ENCODE measurements around the gene FGF18.

The FGF18 gene

DNA sequence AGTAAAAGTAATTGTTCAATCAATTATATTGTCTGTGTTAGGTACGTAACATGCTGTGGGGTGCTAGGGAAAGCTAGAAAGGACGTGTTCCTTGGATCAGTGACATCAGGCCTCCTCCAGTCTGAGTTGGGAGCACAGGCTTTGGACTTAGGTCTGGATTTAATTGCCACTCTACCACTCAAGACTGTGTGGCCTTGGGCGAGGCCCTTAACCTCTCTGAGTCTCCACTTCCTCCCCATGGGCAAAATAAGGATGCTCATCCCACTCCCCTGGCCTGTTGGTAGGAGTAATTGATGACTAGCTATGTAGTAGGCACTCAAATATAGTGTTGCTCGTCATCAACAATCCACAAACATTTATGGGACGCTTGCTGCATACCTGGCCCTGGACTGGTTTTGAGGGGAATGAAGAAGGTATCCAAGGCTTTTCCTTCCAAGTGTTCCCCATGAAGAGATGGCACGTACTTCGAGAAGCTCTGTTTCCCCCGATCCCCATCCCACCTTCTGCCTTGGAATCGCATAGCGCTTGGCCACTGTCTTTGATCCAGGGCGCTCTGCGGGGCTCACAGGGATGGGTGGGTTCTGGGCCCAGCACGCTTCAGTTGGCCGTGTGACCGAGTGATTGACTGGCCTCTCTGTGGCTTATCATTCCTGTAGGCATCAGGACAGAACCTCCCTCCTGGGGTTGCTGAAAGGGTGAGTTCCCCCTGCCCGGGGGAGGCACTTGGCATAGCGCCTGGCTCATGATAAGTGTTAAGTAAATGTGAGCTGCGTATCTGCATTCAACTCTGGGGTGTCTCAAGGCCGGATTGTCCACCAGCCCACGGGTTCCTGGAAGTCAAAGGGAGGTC lies 8.1 kb downstream of the FGF18 start:
- H3K9me3 Mint-ChIP-seq = no peaks in the 10 kb centered on the region
- H3K27ac Mint-ChIP-seq = no peak overlapping the region
- no peaks in the 10 kb centered on the region for H3K4me1 Mint-ChIP-seq
- peaks cover 2% of the 10 kb centered on the region for H3K27me3 Mint-ChIP-seq
- no peak overlapping the region for H3K4me3 Mint-ChIP-seq
- no peaks in the 10 kb centered on the region for H3K36me3 Mint-ChIP-seq

GRCh38 chr5:171428168-171428696 lies 8.8 kb downstream of the FGF18 start:
- Mint-ChIP-seq H3K4me1 (no peaks in the 10 kb centered on the region), H3K36me3 (no peaks in the 10 kb centered on the region), H3K27me3 (peaks cover 2% of the 10 kb centered on the region), H3K4me3 (no peak overlapping the region), H3K9me3 (no peaks in the 10 kb centered on the region), H3K27ac (no peak overlapping the region)

GRCh38 chr5:171428809-171429542 lies 9.5 kb downstream of the FGF18 start:
- no peaks in the 10 kb centered on the region for H3K4me1 Mint-ChIP-seq
- no peaks in the 10 kb centered on the region for H3K36me3 Mint-ChIP-seq
- H3K9me3 Mint-ChIP-seq = no peaks in the 10 kb centered on the region
- H3K27ac Mint-ChIP-seq = no peak overlapping the region
- no peaks in the 10 kb centered on the region for H3K27me3 Mint-ChIP-seq
- no peak overlapping the region for H3K4me3 Mint-ChIP-seq

GRCh38 chr5:171429543-171429910 lies 10.1 kb downstream of the FGF18 start:
- no peaks in the 10 kb centered on the region for H3K27me3 Mint-ChIP-seq
- no peak overlapping the region for H3K27ac Mint-ChIP-seq
- H3K36me3 Mint-ChIP-seq = no peaks in the 10 kb centered on the region
- H3K4me1 Mint-ChIP-seq = no peaks in the 10 kb centered on the region
- no peak overlapping the region for H3K4me3 Mint-ChIP-seq
- no peaks in the 10 kb centered on the region for H3K9me3 Mint-ChIP-seq

GRCh38 chr5:171431251-171431777 lies 11.9 kb downstream of the FGF18 start:
- Mint-ChIP-seq H3K27me3 (no peaks in the 10 kb centered on the region), H3K9me3 (no peaks in the 10 kb centered on the region), H3K4me1 (no peaks in the 10 kb centered on the region)

GRCh38 chr5:171432076-171432475 lies 12.6 kb downstream of the FGF18 start:
- H3K4me1 Mint-ChIP-seq = no peaks in the 10 kb centered on the region
- no peaks in the 10 kb centered on the region for H3K36me3 Mint-ChIP-seq
- no peak overlapping the region for H3K27ac Mint-ChIP-seq
- H3K9me3 Mint-ChIP-seq = no peaks in the 10 kb centered on the region
- no peak overlapping the region for H3K4me3 Mint-ChIP-seq
- no peaks in the 10 kb centered on the region for H3K27me3 Mint-ChIP-seq

More at GRCh38 chr5:171431251-171431777, 11.9 kb downstream of the FGF18 start:
- no peaks in the 10 kb centered on the region for H3K36me3 Mint-ChIP-seq
- H3K27ac Mint-ChIP-seq = no peak overlapping the region
- H3K4me3 Mint-ChIP-seq = no peak overlapping the region

GRCh38 chr5:171432583-171433351 lies 13.3 kb downstream of the FGF18 start:
- H3K36me3 Mint-ChIP-seq = no peaks in the 10 kb centered on the region
- H3K27ac Mint-ChIP-seq = no peak overlapping the region
- H3K27me3 Mint-ChIP-seq = no peaks in the 10 kb centered on the region

DNA sequence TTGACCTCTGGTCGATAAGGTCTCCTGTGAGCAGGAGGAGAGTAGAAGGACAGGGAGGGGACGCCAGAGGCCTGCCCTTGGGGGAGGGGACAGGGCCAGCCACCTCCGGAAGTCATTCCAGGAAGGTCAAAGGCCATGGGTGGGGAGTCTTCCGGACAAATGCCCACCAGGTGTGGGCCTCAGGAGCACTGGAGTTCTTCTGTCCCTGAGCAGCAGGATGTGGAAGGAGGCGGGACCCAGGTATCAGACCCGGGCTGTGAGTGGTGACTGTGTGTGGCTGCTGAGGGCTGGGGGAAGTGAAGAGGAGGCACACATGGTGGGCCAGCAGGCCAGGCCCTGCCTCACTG lies 13.9 kb downstream of the FGF18 start:
- no peaks in the 10 kb centered on the region for H3K4me1 Mint-ChIP-seq
- no peaks in the 10 kb centered on the region for H3K9me3 Mint-ChIP-seq
- no peaks in the 10 kb centered on the region for H3K27me3 Mint-ChIP-seq
- H3K27ac Mint-ChIP-seq = no peak overlapping the region
- H3K4me3 Mint-ChIP-seq = no peak overlapping the region
- no peaks in the 10 kb centered on the region for H3K36me3 Mint-ChIP-seq

More at GRCh38 chr5:171432583-171433351, 13.3 kb downstream of the FGF18 start:
- no peaks in the 10 kb centered on the region for H3K4me1 Mint-ChIP-seq
- H3K9me3 Mint-ChIP-seq = no peaks in the 10 kb centered on the region
- no peak overlapping the region for H3K4me3 Mint-ChIP-seq

DNA sequence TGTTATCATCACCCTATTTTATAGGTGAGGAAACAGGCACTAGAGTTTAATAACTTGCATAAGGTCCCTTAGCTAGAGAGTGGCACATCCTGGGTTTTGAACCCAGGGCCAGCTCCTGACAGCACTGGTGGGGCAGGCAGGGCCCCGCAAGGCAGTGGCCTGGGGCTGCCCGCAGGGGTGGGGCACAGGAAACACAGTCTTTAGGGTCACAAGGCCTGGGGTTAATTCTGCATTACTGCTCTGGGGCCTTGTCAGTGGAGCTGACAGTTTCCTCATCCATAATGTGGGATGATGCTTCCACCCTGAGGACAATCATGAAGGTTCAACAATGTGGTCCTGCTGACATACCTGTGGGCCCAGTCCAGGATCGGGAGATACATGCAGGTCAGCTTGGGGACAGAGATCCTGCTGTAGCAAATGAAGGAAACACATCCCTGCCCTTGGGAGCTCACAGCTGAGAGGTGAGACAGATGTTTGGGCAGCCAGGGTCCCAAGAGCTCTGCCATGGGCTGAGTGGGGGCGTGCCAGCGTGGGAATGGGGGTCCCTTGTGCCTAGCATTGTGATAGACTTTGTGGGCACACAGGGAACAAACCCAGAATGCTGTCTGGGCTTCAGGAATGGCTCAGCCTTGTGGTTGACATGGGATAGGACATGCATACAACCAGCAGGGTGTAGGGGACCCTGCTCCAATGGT lies 14.7 kb downstream of the FGF18 start:
- no peaks in the 10 kb centered on the region for H3K27me3 Mint-ChIP-seq
- no peak overlapping the region for H3K4me3 Mint-ChIP-seq
- no peaks in the 10 kb centered on the region for H3K36me3 Mint-ChIP-seq
- no peak overlapping the region for H3K27ac Mint-ChIP-seq
- no peaks in the 10 kb centered on the region for H3K4me1 Mint-ChIP-seq
- H3K9me3 Mint-ChIP-seq = no peaks in the 10 kb centered on the region

DNA sequence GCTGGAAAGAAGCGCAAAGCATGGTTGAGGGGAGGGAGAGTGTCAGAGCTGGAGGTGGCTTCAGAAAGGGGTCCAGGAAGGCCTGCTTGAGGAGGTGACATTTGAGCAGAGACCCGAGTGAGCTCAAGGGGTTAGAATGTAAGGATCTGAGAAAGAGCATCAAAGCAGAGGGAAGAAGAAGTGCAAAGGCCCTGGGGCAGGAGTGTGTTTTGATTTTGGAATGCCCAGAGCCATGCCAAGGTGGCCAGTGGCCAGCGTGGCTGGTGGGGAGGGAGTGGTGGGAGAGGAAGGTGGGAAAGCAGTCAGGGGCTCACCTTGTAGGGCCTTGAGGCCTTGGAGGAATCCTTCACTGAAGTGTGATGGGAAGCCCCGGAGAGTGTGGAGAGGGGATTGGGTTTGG lies 15.4 kb downstream of the FGF18 start:
- Mint-ChIP-seq H3K4me1 (no peaks in the 10 kb centered on the region), H3K4me3 (no peak overlapping the region), H3K27ac (no peak overlapping the region), H3K36me3 (no peaks in the 10 kb centered on the region), H3K9me3 (no peaks in the 10 kb centered on the region), H3K27me3 (no peaks in the 10 kb centered on the region)

DNA sequence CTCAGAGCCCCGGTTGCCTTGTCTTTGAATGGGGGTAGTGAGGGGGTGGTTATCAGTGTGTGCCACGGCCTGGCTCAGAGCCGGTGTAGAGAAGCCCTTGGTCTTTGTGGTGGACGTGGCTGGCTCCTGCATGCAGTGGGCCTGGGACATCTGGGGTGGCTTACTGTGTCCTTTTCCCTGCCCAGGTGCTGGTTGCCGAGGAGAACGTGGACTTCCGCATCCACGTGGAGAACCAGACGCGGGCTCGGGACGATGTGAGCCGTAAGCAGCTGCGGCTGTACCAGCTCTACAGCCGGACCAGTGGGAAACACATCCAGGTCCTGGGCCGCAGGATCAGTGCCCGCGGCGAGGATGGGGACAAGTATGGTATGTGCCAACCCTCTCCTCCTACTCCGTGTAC lies 16.5 kb downstream of the FGF18 start:
- no peaks in the 10 kb centered on the region for H3K9me3 Mint-ChIP-seq
- H3K4me3 Mint-ChIP-seq = no peak overlapping the region
- no peak overlapping the region for H3K27ac Mint-ChIP-seq
- H3K4me1 Mint-ChIP-seq = no peaks in the 10 kb centered on the region
- no peaks in the 10 kb centered on the region for H3K27me3 Mint-ChIP-seq
- no peaks in the 10 kb centered on the region for H3K36me3 Mint-ChIP-seq

DNA sequence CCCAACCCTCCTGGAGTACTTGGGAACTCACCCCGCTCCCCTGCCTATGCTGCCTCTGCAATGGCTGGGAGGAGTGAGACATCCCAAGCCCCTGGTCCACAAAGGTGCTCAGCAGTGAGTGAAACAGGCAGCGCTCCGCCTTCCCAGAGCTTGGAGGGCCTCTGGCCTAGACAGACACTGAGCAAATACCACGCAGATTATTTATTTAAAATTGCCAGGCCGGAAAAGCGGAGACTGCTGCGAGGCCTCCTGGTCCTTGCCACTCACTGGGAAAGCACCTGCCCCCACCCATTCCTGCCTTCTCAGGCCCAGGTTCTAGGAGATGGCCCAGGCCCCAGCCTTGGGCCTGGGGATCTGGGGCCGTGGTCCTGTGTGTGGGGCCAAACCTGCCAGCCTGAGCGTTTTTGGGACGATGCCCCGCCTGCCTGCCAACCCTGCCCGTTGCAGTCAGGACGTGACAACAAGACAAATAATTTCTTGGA lies 17.4 kb downstream of the FGF18 start:
- Mint-ChIP-seq H3K27ac (no peak overlapping the region), H3K4me1 (no peaks in the 10 kb centered on the region), H3K9me3 (no peaks in the 10 kb centered on the region), H3K4me3 (no peak overlapping the region), H3K36me3 (no peaks in the 10 kb centered on the region), H3K27me3 (no peaks in the 10 kb centered on the region)

- H3K36me3 Mint-ChIP-seq = no peaks in the 10 kb centered on the region
Measured at GRCh38 chr5:171437286-171437821, 17.9 kb downstream of the FGF18 start.

DNA sequence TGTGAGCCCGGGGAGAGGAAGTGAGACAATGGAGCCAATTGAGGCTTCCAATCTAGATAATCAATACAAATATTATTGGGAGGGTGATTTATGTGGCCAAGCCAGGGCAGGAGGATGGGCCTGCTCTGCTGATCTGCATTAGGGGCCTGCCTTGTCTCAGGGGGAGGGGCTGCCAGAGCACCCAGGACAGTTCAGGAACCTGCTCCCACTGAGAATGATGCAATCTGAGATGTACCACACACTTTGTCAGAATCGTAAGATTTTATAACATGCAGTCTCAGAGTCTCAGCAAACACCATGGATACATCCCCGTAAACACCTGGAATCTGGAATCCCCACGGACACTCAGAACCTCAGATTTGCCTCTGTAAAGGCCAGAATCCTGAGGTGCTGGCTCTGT lies 19.3 kb downstream of the FGF18 start:
- Mint-ChIP-seq H3K4me3 (no peak overlapping the region), H3K27me3 (no peaks in the 10 kb centered on the region), H3K27ac (no peak overlapping the region), H3K4me1 (no peaks in the 10 kb centered on the region), H3K9me3 (no peaks in the 10 kb centered on the region), H3K36me3 (no peaks in the 10 kb centered on the region)

More at GRCh38 chr5:171437286-171437821, 17.9 kb downstream of the FGF18 start:
- Mint-ChIP-seq H3K27me3 (no peaks in the 10 kb centered on the region), H3K4me1 (no peaks in the 10 kb centered on the region), H3K4me3 (no peak overlapping the region), H3K27ac (no peak overlapping the region), H3K9me3 (no peaks in the 10 kb centered on the region)
